Aorta (tissue), 5 donors: ENCODE data around the gene NEDD4L. TPM values are rescaled to one million over a fixed set of nuclear protein-coding genes. Genes with fewer than 3 reads are reported as not detected.

Experiments used
- ATAC-seq: fragments of 200-7000 bp; cut with Tn5 transposase; one replicate; pipeline ENCODE4 v1.9.1; 2022; ENCODE audit warnings: moderate library complexity; ENCODE audit not compliant: low FRiP score
- DNase-seq, 2 donors: peaks; one replicate each; pipeline ENCODE4 v3.0.0-alpha.2; 2020
- H3K27ac ChIP-seq, 2 donors: one replicate each; pipeline ENCODE4 v1.5.1; 2013; ENCODE audit warnings: low read length in 2 of 2, mild to moderate bottlenecking in 2 of 2, moderate library complexity in 2 of 2, control low read depth in 1 of 2, inconsistent platforms in 1 of 2, low read depth in 1 of 2
- H3K27me3 ChIP-seq, 2 donors: one replicate each; pipeline ENCODE4 v1.6.1; 2013; ENCODE audit warnings: control low read depth in 1 of 2, low read length in 1 of 2, mild to moderate bottlenecking in 1 of 2, moderate library complexity in 1 of 2; ENCODE audit not compliant: insufficient read depth in 2 of 2, control insufficient read depth in 1 of 2
- H3K36me3 ChIP-seq, 2 donors: one replicate each; pipeline ENCODE4 v1.6.1; 2013; ENCODE audit warnings: control low read depth in 1 of 2, low read length in 1 of 2, mild to moderate bottlenecking in 1 of 2; ENCODE audit not compliant: insufficient read depth in 2 of 2, control insufficient read depth in 1 of 2
- H3K4me1 ChIP-seq, 2 donors: one replicate each; pipeline ENCODE4 v1.6.1; 2013; ENCODE audit warnings: low read length in 2 of 2, control low read depth in 1 of 2, mild to moderate bottlenecking in 1 of 2, moderate library complexity in 1 of 2; ENCODE audit not compliant: insufficient read depth in 2 of 2, control insufficient read depth in 1 of 2
- H3K4me3 ChIP-seq, 2 donors: one replicate each; pipeline ENCODE4 v1.5.1; 2013; ENCODE audit warnings: low read length in 2 of 2, control low read depth in 1 of 2, mild to moderate bottlenecking in 1 of 2
- H3K9me3 ChIP-seq: one replicate; pipeline ENCODE4 v1.6.1; 2013; ENCODE audit warnings: mild to moderate bottlenecking, low read length; ENCODE audit not compliant: control insufficient read depth
- WGBS, 2 donors: extraction: QIAGEN DNeasy Blood & Tissue Kit; methylation state at CpG; one replicate each; pipeline ENCODE4 v1.1.7; 2013; 5-methylcytosine and 5-hydroxymethylcytosine counted together
- intact Hi-C, 2 donors: fragments of 100-400 bp; cut with DNase I; formaldehyde crosslinking; loops; one replicate each; pipeline versions ENCODE4 v1.14.2 to v1.15.0; 2022
- polyA plus RNA-seq, 2 donors: library from polyadenylated mRNA; stranded (reverse); fragments of 200-250 nt; gene quantifications; one replicate each; pipeline ENCODE4 v1.2.3, GENCODE V29; 2013
- total RNA-seq, 2 donors: library from RNA; stranded (reverse); fragmentation: NEBNext Ultra II Directional; extraction: Animal tissue kit (Norgen Biotek cat#: 25700); gene quantifications; one replicate each; pipeline ENCODE4 v1.2.1, GENCODE V29; 2021
- donor health status: healthy with polysubstance abuse.
- donor health status: Bipolar disorder and iron deficiency.
- donor health status: DM: no; HTN: no; CAD: no.
- donor health status: DM: no; HTN: no; CAD: no.
- donor health status: DM: yes; HTN: yes; CAD: no.

NEDD4L gene
- total and polyA plus RNA-seq, 4 donors = 4.0 to 24.0 (median 17.8) TPM

- Histone ChIP-seq H3K27me3 (no peaks in the 10 kb centered on the region), H3K27ac (no peak overlapping the region), H3K4me3 (no peak overlapping the region), H3K9me3 (no peaks in the 10 kb centered on the region), H3K36me3 (no peaks in the 10 kb centered on the region), H3K4me1 (no peaks in the 10 kb centered on the region)
- WGBS, 2 donors = 77 to 79% methylated on average over 6 of the region's 6 CpGs
- intact Hi-C loops = no loop called here
- ATAC-seq (no peak), DNase-seq (no peak)
Measured at GRCh38 chr18:58228176-58228575, 184.2 kb downstream of the NEDD4L start.

DNA sequence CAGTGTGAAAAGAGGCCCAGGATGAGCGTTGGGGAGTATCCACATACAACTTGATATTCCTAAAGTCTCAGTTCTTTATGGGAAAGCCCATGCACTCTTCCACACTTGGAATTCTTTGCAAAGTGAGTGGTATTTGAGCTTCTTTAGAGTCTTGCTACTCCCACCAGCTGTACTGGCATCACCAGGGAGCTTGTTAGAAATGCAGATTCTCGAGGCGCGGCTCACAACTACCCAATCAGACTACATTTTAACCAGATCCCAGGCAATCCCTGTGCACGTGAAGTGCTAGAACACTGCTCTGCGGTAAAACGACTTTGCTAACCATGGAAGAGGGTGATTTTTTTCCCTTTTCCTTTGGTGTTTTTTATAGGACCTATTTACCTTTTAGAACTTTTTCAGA lies 184.7 kb downstream of the NEDD4L start:
- intact Hi-C loops = no loop called here
- ATAC-seq (no peak), DNase-seq (no peak)
- H3K4me1 ChIP-seq = no peaks in the 10 kb centered on the region
- no peaks in the 10 kb centered on the region for H3K27me3 ChIP-seq
- WGBS, 2 donors = 71 to 84% methylated on average over 7 of the region's 7 CpGs
- H3K9me3 ChIP-seq = no peaks in the 10 kb centered on the region
- no peak overlapping the region for H3K4me3 ChIP-seq
- H3K27ac ChIP-seq = no peak overlapping the region
- no peaks in the 10 kb centered on the region for H3K36me3 ChIP-seq

- Histone ChIP-seq H3K9me3 (no peaks in the 10 kb centered on the region), H3K36me3 (no peaks in the 10 kb centered on the region), H3K27ac (no peak overlapping the region), H3K27me3 (no peaks in the 10 kb centered on the region), H3K4me3 (no peak overlapping the region), H3K4me1 (no peaks in the 10 kb centered on the region)
- intact Hi-C loops = no loop called here
- 83 to 90% methylated on average over 5 of the region's 5 CpGs for WGBS, 2 donors
- no peak for ATAC-seq
- DNase-seq = no peak
Measured at GRCh38 chr18:58229162-58229561, 185.1 kb downstream of the NEDD4L start.

- DNase-seq = no peak
- intact Hi-C loops = no loop called here
- no peak for ATAC-seq
- Histone ChIP-seq H3K4me3 (no peak overlapping the region), H3K9me3 (no peaks in the 10 kb centered on the region), H3K36me3 (no peaks in the 10 kb centered on the region), H3K4me1 (no peaks in the 10 kb centered on the region), H3K27ac (no peak overlapping the region), H3K27me3 (no peaks in the 10 kb centered on the region)
- WGBS, 2 donors = 91% methylated on average over 8 of the region's 8 CpGs
Measured at GRCh38 chr18:58230438-58231179, 186.6 kb downstream of the NEDD4L start.

DNA sequence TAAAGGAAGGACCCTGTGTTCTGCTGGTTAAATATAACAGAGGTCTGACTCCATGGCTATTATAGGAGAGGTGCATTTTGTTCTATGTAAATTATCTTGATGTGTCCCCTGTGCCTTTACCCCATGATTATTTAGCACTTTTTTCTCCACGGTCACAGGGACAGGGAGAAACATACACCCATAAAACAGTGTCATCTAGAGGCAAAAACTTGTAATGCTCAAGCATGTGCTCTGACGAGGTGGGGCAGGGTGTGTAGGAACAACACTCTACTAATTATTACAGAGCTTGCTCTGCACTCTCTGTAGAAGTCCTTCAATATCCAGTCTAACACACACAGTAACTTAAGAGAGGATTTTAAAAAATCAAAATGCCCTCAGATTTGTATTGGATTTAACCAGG lies 187.9 kb downstream of the NEDD4L start:
- 76 to 80% methylated on average over 2 of the region's 2 CpGs for WGBS, 2 donors
- Histone ChIP-seq H3K4me3 (no peak overlapping the region), H3K27me3 (peaks cover 0 to 2% of the 10 kb centered on the region in 2 donors), H3K27ac (no peak overlapping the region), H3K36me3 (no peaks in the 10 kb centered on the region), H3K4me1 (no peaks in the 10 kb centered on the region), H3K9me3 (no peaks in the 10 kb centered on the region)
- intact Hi-C loops = no loop called here
- ATAC-seq (no peak), DNase-seq (no peak)

DNA sequence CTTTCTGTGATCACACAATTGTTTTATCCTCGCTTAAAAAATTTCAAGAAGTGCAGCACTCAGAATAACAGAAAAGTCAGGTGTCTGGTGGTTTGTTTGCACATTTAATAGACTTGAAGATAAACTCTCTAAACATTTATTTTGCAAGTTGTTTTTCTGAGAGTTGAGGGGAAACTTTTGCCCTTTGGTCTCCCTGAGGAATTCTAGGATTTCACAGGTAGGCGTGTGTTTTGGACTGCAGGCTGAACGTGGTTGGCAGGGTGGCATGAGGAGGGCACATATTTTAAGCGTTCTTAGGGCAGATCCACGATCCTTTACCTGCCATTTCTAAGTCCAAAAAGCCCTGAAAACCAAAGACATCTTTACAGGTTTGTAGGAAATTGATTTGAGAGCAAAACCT lies 188.6 kb downstream of the NEDD4L start:
- intact Hi-C loops = no loop called here
- no peak for ATAC-seq
- DNase-seq = no peak
- Histone ChIP-seq H3K27ac (no peak overlapping the region), H3K36me3 (no peaks in the 10 kb centered on the region), H3K4me1 (no peaks in the 10 kb centered on the region), H3K4me3 (no peak overlapping the region), H3K9me3 (no peaks in the 10 kb centered on the region), H3K27me3 (peaks cover 0 to 2% of the 10 kb centered on the region in 2 donors)
- 89 to 92% methylated on average over 5 of the region's 5 CpGs for WGBS, 2 donors

DNA sequence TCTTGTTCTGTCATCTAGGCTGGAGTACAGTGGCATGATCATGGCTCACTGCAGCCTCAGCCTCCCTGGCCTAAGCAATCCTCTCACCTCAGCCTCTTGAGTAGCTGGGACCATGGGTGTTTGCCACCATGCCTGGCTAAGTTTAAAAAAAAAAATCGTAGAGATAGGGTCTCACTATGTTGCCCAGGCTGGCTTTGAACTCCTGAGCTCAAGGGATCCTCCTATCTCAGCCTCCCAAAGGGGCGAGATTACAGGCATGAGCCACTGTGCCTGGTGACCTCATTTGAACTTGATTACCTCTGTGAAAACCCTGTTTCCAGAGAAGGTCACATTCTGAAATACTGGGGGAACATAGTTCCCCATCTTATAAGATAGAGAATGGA lies 190.3 kb downstream of the NEDD4L start:
- no peak overlapping the region for H3K27ac ChIP-seq
- intact Hi-C loops = no loop called here

GRCh38 chr18:58235001-58235436 lies 191.0 kb downstream of the NEDD4L start:
- no peaks in the 10 kb centered on the region for H3K4me1 ChIP-seq
- H3K27me3 ChIP-seq = peaks cover 0 to 2% of the 10 kb centered on the region in 2 donors
- ATAC-seq (no peak), DNase-seq (no peak)
- no peak overlapping the region for H3K27ac ChIP-seq
- WGBS, 2 donors = 85 to 93% methylated on average over 9 of the region's 9 CpGs
- no peak overlapping the region for H3K4me3 ChIP-seq
- no peaks in the 10 kb centered on the region for H3K9me3 ChIP-seq
- intact Hi-C loops = no loop called here
- H3K36me3 ChIP-seq = no peaks in the 10 kb centered on the region

More for the DNA sequence above, 190.3 kb downstream of the NEDD4L start:
- no peaks in the 10 kb centered on the region for H3K36me3 ChIP-seq
- WGBS, 2 donors = 89 to 95% methylated on average over 2 of the region's 2 CpGs
- no peaks in the 10 kb centered on the region for H3K4me1 ChIP-seq
- no peaks in the 10 kb centered on the region for H3K9me3 ChIP-seq
- ATAC-seq (no peak), DNase-seq (no peak)
- H3K4me3 ChIP-seq = no peak overlapping the region
- H3K27me3 ChIP-seq = peaks cover 0 to 2% of the 10 kb centered on the region in 2 donors

DNA sequence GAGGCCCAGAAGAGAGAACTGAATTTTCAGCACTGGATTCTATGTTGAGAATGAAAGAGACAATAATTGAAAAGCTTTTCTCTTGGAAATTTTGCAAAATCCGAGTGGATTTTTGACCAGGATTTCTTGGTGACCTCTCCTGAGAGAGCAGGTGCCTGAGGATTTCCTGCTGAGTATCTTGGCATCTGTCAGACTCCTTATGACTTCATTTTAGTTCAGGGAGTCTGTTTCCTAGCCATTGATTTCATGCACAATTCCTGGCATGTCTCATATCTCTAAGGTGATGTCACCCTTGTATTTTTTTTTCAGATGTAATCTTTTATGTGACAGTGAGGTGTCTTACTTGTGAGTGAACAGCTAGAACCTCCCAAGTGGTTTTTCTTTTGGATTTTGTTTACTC lies 195.9 kb downstream of the NEDD4L start:
- Histone ChIP-seq H3K27ac (no peak overlapping the region), H3K9me3 (no peaks in the 10 kb centered on the region), H3K27me3 (peaks cover 0 to 2% of the 10 kb centered on the region in 2 donors), H3K4me1 (no peaks in the 10 kb centered on the region), H3K36me3 (no peaks in the 10 kb centered on the region), H3K4me3 (no peak overlapping the region)
- ATAC-seq (no peak), DNase-seq (no peak)
- intact Hi-C loops = no loop called here
- 74 to 81% methylated on average over 1 of the region's 1 CpG for WGBS, 2 donors
